Endothelial cell of umbilical vein (primary cell): Measurements from ENCODE around the gene EFNA4. TPM values are rescaled to one million over a fixed set of nuclear protein-coding genes. Genes with fewer than 3 reads are reported as not detected.
A peak's percentile ranks its signal among the peaks of the same experiment; 100 is the strongest.

Experiments
- BruUV-seq: library from RNA; stranded (reverse); fragments of 400-500 nt; replicated peaks from 2 replicates; lab custom pipeline; 2021; lab: Mats Ljungman, UMichigan
- CTCF ChIA-PET: fragments of 300-600, 350-600 bp; sonication (Branson Sonifier 250); formaldehyde crosslinking; loops from one replicate; lab custom pipeline; 2021; ENCODE audit warnings: antibody characterized with exemption, inconsistent platforms; lab: Charles Lee
- POLR2A ChIA-PET: fragments of 300-600, 350-600 bp; sonication (Branson Sonifier 250); formaldehyde crosslinking; loops from one replicate; lab custom pipeline; 2021; ENCODE audit warnings: antibody characterized with exemption, inconsistent platforms; lab: Charles Lee
- DNase-seq: peaks from one replicate; pipeline ENCODE4 v3.0.0-alpha.2; 2011; ENCODE audit warnings: low read depth, low spot score
- FAIRE-seq: peaks from 2 replicates; lab custom pipeline; 2011; peaks lifted over from hg19 to GRCh38; lab: Jason Lieb, UNC
- H2AFZ ChIP-seq: 2 replicates; pipeline ENCODE4 v1.6.0; 2012; ENCODE audit warnings: low read depth, low read length, control low read depth, inconsistent platforms
- H3K27ac ChIP-seq: 2 replicates; pipeline ENCODE4 v1.5.1; 2011; ENCODE audit warnings: low read depth, mild to moderate bottlenecking, control low read depth, low read length, moderate library complexity; ENCODE audit not compliant: insufficient read depth
- H3K27me3 ChIP-seq, 2 experiments: 2 replicates each; pipeline versions ENCODE4 v1.6.0 to v1.6.1; 2011; ENCODE audit warnings: low read length in 2 of 2, mixed read lengths in 1 of 2; ENCODE audit not compliant: control insufficient read depth in 2 of 2, insufficient read depth in 2 of 2
- H3K36me3 ChIP-seq, 2 experiments: 2 replicates in 1 of 2; 3 replicates in 1 of 2; pipeline ENCODE4 v1.5.1; 2011; ENCODE audit warnings: low read length in 2 of 2, mild to moderate bottlenecking in 1 of 2, moderate library complexity in 1 of 2; ENCODE audit not compliant: control insufficient read depth in 2 of 2, insufficient read depth in 2 of 2; ENCODE audit errors: extremely low read depth in 1 of 2
- H3K4me1 ChIP-seq: 3 replicates; pipeline ENCODE4 v1.5.1; 2011; ENCODE audit warnings: mild to moderate bottlenecking, low read length; ENCODE audit not compliant: control insufficient read depth, insufficient read depth; ENCODE audit errors: extremely low read depth
- H3K4me2 ChIP-seq: 2 replicates; pipeline ENCODE4 v1.6.1; 2011; ENCODE audit warnings: low read length, control low read depth, mixed read lengths; ENCODE audit not compliant: insufficient read depth
- H3K4me3 ChIP-seq, 3 experiments: fragments of 200-600 bp in 1 of 3; sonication (generic), shearing (Covaris generic) in 1 of 3; replicated peaks in 1 of 3; 2 replicates each; pipeline ENCODE4 v1.5.1; 2011 to 2016; ENCODE audit warnings: control low read depth in 3 of 3, low read length in 3 of 3, mild to moderate bottlenecking in 2 of 3, inconsistent platforms in 1 of 3, low read depth in 1 of 3, moderate library complexity in 1 of 3; ENCODE audit not compliant: insufficient read depth in 1 of 3
- H3K79me2 ChIP-seq: 2 replicates; pipeline ENCODE4 v1.6.0; 2012; ENCODE audit warnings: low read length, inconsistent platforms; ENCODE audit not compliant: control insufficient read depth, insufficient read depth
- H3K9ac ChIP-seq: replicated peaks from 2 replicates; pipeline ENCODE3; 2011; ENCODE audit warnings: low read length, control low read depth; ENCODE audit not compliant: insufficient read depth; ENCODE audit errors: extremely low read depth
- H3K9me1 ChIP-seq: replicated peaks from 3 replicates; pipeline ENCODE4 v1.6.0; 2011; ENCODE audit warnings: mild to moderate bottlenecking, low read length; ENCODE audit not compliant: control insufficient read depth, insufficient read depth; ENCODE audit errors: extremely low read depth
- H3K9me3 ChIP-seq: replicated peaks from 2 replicates; pipeline ENCODE4 v1.5.1; 2012; ENCODE audit warnings: low read length, inconsistent platforms; ENCODE audit not compliant: control insufficient read depth, insufficient read depth
- H4K20me1 ChIP-seq: replicated peaks from 2 replicates; pipeline ENCODE3; 2011; ENCODE audit warnings: mild to moderate bottlenecking, low read length; ENCODE audit not compliant: control insufficient read depth, insufficient read depth; ENCODE audit errors: extremely low read depth
- CTCF ChIP-seq, 2 donors: IDR thresholded peaks; 1 replicate in 1 of 2; 2 replicates in 1 of 2; pipeline ENCODE4 v1.5.1; 2011; ENCODE audit warnings: low read length in 2 of 2, mild to moderate bottlenecking in 2 of 2, moderate library complexity in 2 of 2, control low read depth in 1 of 2, inconsistent platforms in 1 of 2, low read depth in 1 of 2; ENCODE audit not compliant: insufficient read depth in 1 of 2; ENCODE audit errors: extremely low read depth in 1 of 2
- EZH2 ChIP-seq: IDR thresholded peaks from 2 replicates; pipeline ENCODE4 v1.6.1; 2012; ENCODE audit warnings: borderline replicate concordance, low read depth, mild to moderate bottlenecking, moderate library complexity, low read length, inconsistent platforms; ENCODE audit not compliant: severe bottlenecking
- FOS ChIP-seq: IDR thresholded peaks from 2 replicates; pipeline ENCODE4 v1.6.1; 2011; ENCODE audit warnings: mild to moderate bottlenecking, low read length, moderate library complexity, borderline replicate concordance; ENCODE audit not compliant: insufficient read depth
- GATA2 ChIP-seq: IDR thresholded peaks from 2 replicates; pipeline ENCODE4 v1.7.0; 2011; ENCODE audit warnings: low read depth, mild to moderate bottlenecking, moderate library complexity, mixed read lengths, low read length; ENCODE audit not compliant: insufficient read length, insufficient read depth
- JUN ChIP-seq: IDR thresholded peaks from 2 replicates; pipeline ENCODE4 v1.6.1; 2011; ENCODE audit warnings: borderline replicate concordance, low read depth; ENCODE audit not compliant: insufficient read length, insufficient read depth
- MAX ChIP-seq: IDR thresholded peaks from 2 replicates; pipeline ENCODE4 v1.6.1; 2011; ENCODE audit not compliant: insufficient read depth, insufficient read length
- MYC ChIP-seq: IDR thresholded peaks from one replicate; pipeline ENCODE4 v1.6.1; 2011; ENCODE audit warnings: mild to moderate bottlenecking, low read depth, low read length
- POLR2A ChIP-seq: IDR thresholded peaks from 2 replicates; pipeline ENCODE4 v1.6.1; 2012; ENCODE audit warnings: low read depth, mild to moderate bottlenecking, control low read depth, low read length
- POLR2AphosphoS5 ChIP-seq: IDR thresholded peaks from 2 replicates; pipeline ENCODE4 v1.6.1; 2012; ENCODE audit warnings: low read depth, mild to moderate bottlenecking, control low read depth, low read length, moderate library complexity; ENCODE audit not compliant: insufficient read depth
- dilution Hi-C: fragments of 300-500 bp; cut with MboI; formaldehyde crosslinking; loops from one replicate; pipeline ENCODE4 v1.15.0; 2019; ENCODE audit warnings: low sequenced_read_pairs; ENCODE audit not compliant: extremely low pct_ligation_motif_present
- intact Hi-C: fragments of 100-400 bp; cut with micrococcal nuclease; formaldehyde crosslinking; loops from one replicate; pipeline ENCODE4 v1.10.0; 2022
- polyA plus RNA-seq, 4 experiments: library from polyadenylated mRNA; depleted of rRNA in 3 of 4; stranded (reverse) in 3 of 4; unstranded in 1 of 4; fragments of >200 nt; gene quantifications; 2 replicates each; pipeline versions ENCODE4 v1.2.1 to v1.2.3, GENCODE V29; 2011 to 2012; ENCODE audit warnings: missing spikeins in 1 of 4
- total RNA-seq: library from RNA; stranded (reverse); gene quantifications from 2 replicates; pipeline ENCODE4 v1.2.3, GENCODE V29; 2021

EFNA4 gene
- total and polyA plus RNA-seq, 2 donors (not counting 3 experiments of a cell fraction or from before 2014, with no cell fraction given), result 16.5 to 25.2 TPM

GRCh38 chr1:155104605-155105534 is 41.3 kb downstream of the EFNA4 start:
- Histone ChIP-seq H3K27ac (no peak overlapping the region), H3K4me1 (peaks cover 3% of the 10 kb centered on the region), H3K4me2 (no peak overlapping the region), H3K36me3 (no peaks in the 10 kb centered on the region), H3K27me3 (peaks cover 6 to 9% of the 10 kb centered on the region in 2 experiments), H2AFZ (no peak overlapping the region), H3K9ac (no peak overlapping the region), H3K4me3 (no peak overlapping the region), H3K9me1 (no peaks in the 10 kb centered on the region), H4K20me1 (no peaks in the 10 kb centered on the region), H3K9me3 (no peaks in the 10 kb centered on the region), H3K79me2 (no peaks in the 10 kb centered on the region)
- intact Hi-C loops, result no loop called here
- POLR2A ChIA-PET, result no interaction called here
- no TSS peak for BruUV-seq
- dilution Hi-C loops, result no loop called here
- CTCF ChIA-PET, result interaction anchor here (3.2 to 5.9 kb wide), 2 partner anchors 13 to 62 kb away, joined by 13 to 37 read pairs; no protein-coding TSS in a partner anchor
- DNase-seq, result peak; percentile 41
- no peak for TF ChIP-seq JUN
- FAIRE-seq, result peak; percentile 31

GRCh38 chr1:155105604-155106011 is 42.1 kb downstream of the EFNA4 start:
- no TSS peak for BruUV-seq
- intact Hi-C loops, result no loop called here
- Histone ChIP-seq H3K4me3 (no peak overlapping the region), H3K9me1 (no peaks in the 10 kb centered on the region), H3K4me1 (peaks cover 3% of the 10 kb centered on the region), H3K9ac (no peak overlapping the region), H2AFZ (no peak overlapping the region), H3K27me3 (peaks cover 6 to 9% of the 10 kb centered on the region in 2 experiments), H3K79me2 (no peaks in the 10 kb centered on the region), H3K9me3 (no peaks in the 10 kb centered on the region), H4K20me1 (no peaks in the 10 kb centered on the region), H3K36me3 (no peaks in the 10 kb centered on the region), H3K27ac (no peak overlapping the region), H3K4me2 (no peak overlapping the region)
- dilution Hi-C loops, result no loop called here
- TF ChIP-seq MAX (no peak), GATA2 (no peak), CTCF (IDR thresholded peaks at IDR 0.05; ENCODE audit: extremely low read depth in 1 of 2, insufficient read depth in 1 of 2, low read depth in 1 of 2, low read length in 2 of 2) (no peak), FOS (no peak), EZH2 (no peak), POLR2AphosphoS5 (no peak), MYC (no peak), POLR2A (no peak), JUN (no peak)
- ChIA-PET POLR2A (no interaction called here), CTCF (interaction anchor here (5.9 kb wide), 1 partner anchor 61 kb away, joined by 37 read pairs; no protein-coding TSS in a partner anchor)
- no peak for FAIRE-seq
- peak; percentile 88 for DNase-seq
